GM19240 (cell line): ENCODE measurements around the gene GFAP.

Experiments
- DNase-seq: peaks from one replicate; pipeline ENCODE4 v3.0.0; 2011; ENCODE audit warnings: low spot score; ENCODE audit not compliant: insufficient read length

The GFAP gene

DNA sequence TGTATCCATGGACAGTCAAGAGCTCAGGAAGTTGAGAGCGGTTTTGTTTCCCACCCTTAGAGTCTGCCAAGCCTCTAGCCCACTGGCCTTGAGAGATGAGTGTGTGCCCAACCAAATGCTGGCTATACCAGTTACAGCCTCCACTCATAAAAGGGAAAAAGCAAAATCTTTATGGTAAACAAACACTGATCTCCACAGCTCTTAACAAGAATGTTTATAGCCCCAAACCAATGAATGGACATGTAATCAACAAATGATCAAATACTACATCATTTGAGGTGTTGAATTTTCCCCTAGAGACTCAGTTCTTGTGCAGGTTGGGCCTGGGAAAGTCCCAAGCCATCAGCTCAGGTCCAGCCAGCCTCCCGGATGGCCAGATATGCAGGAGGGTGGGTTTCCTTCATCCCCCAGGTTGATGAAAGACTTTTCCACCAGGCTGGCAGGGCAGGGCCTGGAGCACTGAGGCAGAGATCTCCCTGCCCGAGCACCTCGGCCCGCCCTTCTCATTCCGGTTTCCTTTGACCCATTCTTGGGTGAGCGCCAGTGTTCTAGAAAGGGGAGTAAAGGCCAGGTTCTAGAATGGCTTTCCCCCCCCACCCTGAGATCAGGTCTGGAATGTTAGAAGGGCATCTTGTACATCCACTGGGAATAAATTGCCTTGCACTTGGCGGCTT is 12.2 kb downstream of the GFAP start:
- DNase-seq = no peak

- DNase-seq = no peak
Observed at GRCh38 chr17:44902135-44902760, 13.1 kb downstream of the GFAP start.

DNA sequence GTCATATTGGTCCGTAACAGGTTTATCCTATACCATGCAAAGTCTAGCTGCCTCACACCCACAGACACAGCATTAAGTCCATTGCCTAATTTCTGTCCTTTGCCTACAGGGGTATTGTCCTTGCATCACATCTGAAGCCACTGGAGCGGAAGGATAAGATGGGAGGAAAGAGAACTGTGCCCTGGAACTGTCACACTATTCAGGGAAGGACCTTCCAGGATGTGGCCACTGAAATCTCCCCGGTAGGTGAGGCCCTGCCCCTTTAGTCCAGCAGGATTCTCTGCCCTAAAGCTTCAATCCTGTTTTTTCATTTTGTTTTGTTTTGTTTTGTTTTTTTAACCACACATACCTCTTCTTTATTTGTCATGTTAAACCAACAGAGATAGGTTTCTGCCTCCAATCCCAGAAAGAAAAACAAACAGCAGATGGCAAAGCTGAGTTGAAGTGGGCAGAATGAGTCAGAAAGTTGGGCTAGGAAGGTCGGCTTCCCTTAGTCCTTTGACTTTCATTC is 13.8 kb downstream of the GFAP start:
- DNase-seq = no peak

DNA sequence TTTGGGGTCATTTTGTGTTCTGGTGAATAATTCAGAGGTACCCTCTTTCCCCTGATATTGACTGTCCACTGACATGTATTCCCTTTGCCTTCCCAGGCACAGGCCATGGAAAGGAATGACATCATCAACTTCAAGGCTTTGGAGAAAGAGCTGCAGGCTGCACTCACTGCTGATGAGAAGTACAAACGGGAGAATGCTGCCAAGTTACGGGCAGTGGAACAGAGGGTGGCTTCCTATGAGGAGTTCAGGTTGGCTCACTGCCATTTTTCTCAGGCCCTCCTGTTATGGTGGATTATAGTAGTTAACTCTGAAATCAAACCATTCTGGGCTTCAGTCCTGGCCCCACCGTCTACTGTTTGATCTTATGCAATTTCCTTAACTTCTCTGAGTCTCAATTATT is 14.4 kb downstream of the GFAP start:
- DNase-seq = no peak

DNA sequence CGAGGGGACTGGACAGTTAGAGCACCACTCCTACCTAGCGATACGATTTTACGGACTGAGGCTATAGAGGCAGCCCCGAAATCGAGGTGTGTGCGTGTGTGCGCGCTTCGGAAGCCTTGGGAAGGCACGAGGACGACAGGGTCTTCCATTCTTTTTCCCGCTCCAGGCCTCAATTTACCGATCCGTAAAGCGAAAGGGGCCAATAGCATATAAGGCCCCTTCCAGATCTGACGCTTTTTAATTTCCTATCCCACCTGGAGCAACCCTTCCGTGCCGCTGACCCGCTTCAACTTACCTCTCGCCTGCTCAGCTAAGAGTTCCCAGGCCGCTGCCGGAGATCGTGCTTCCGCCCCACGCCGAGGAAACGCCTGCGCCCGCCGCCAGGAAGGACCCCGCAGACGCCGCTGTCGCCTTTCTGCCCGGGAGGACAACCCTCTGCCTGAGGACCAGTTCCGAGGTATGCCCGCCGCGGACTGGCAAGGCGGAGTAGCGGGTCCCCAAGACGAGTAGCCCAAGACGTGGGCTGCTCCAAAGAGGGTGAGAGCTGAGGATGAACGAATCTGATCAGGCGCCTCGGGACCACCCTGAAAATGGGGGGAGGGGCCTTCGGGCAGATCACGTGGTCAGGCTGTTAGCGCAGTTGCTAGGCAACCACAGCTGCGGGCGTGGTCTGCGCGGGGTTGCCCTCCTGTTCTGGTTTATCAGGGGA is 16.1 kb downstream of the GFAP start, which contains the start of gene EFTUD2:
Gene EFTUD2, minus strand, starts transcription at position 372 of the 709 bp plus-strand sequence. CDS start 4,924 bp downstream, outside the sequence.
- peak; percentile 88 for DNase-seq

DNA sequence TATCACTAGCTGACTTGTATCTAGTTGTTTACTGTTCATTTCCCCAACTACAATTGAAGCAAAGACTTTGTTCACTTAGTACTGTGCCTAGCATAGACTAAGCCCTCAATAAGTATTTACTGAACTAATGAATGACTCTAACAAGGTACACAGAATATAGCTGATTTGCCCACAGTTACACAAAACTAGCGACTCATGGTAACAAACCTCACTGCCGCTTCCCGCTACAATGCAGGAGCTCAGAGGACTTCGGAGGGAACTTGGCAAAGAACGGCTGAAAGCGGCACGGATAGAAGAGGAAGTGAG is 16.6 kb downstream of the GFAP start:
- DNase-seq = no peak

DNA sequence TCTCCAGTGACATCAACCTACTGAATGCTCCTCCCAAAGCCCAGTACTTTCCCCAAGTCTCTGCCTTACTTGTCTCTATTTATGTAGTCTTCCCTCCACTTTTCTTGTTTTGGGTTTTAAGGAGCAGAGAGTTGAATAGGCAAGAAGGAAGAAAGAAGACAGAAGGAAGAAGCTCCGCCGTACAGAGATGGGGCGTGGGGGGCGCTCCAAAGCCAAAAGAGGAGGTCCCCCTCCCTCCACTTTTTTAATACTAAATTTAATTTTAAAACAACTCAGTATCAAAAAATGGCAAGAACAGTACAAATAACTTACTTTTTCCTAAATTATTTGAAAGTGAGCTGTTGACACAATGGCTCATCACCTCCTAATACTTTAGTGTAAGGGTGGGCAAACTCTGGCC is 20.7 kb downstream of the GFAP start:
- no peak for DNase-seq

- no peak for DNase-seq
Observed at GRCh38 chr17:44892250-44892649, 23.1 kb downstream of the GFAP start.

GRCh38 chr17:44889003-44889402 is 26.3 kb downstream of the GFAP start:
- DNase-seq = no peak

DNA sequence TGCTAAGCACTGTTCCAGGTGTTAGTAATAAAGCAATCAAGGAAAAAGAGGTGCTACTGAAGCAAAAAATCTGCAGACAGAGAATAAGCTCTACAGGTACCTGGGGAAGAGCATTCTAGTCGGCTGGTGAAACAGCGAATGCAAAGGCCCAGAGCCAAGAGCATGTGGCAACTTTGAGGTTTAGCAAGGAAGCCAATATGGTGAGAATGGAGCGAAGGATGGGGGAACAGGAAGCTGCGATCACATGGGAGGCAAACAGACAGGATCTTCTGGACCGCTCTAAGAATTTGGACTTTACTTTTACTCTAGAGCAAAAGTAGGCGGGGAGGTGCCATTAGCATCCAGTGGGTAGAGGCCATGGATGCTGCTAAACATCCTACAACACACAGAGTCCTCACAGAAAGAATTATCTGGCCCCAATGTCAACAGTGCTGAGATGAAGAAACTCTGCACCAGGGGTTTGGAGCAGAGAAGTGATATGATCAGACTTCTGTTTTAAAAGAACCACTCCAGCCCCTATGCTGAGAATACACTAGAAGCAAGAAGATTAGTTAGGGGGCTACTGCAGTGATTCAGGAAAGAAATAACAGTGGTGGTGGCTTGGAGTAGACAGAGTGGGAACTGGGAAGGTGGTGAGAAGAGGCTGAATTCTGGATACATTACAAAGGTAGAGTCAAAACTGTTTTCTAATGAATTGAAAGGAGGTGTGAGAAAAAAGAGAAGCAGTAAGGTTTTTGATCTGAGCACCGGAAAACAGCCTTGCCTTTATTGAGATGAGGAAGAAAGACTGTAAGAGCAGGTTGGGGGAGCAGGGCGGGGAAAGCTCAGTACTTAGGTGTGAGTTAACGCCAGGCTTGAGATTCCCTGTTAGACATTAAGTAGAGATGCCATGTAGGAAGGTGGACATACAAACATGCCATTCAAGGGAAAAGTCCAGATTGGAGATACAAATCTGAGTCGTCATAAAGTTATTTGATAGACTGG is 27.0 kb downstream of the GFAP start:
- no peak for DNase-seq

DNA sequence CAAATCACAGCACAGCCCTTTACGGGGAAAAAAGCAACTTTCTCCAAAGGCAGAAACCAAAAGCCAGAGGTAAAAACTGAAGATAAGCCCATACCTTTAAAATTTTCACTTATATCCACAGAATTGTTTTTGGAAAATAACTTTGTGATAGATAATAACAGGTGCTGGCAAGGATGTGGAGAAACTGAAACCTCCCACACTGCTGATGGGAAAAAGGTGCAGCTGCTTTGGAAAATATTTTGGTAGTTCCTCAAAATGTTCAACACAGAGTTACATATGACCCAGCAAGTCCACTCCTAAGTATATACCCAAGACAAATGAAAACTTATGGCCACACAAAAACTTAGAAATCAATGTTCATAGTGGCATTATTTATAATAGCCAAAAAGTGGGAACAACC is 28.3 kb downstream of the GFAP start:
- no peak for DNase-seq

DNA sequence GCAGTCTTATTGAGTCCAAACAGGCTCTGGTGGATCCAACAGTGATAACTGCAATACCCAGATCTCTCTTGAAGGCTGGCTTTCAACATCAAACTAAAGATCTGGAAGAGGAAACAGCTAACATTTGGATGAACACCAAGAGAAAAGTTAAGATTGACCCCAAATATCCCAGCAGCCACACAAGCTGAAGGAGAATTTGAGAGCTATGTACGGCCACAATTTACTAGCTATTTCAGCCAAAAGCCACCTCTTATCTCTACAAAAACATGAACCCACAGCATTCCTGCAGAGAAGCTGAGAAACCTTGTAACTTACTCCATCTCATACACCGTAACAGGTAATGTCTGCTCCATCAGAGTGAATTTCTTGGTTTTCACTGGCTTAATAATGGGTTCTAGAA is 30.4 kb downstream of the GFAP start:
- DNase-seq = no peak

DNA sequence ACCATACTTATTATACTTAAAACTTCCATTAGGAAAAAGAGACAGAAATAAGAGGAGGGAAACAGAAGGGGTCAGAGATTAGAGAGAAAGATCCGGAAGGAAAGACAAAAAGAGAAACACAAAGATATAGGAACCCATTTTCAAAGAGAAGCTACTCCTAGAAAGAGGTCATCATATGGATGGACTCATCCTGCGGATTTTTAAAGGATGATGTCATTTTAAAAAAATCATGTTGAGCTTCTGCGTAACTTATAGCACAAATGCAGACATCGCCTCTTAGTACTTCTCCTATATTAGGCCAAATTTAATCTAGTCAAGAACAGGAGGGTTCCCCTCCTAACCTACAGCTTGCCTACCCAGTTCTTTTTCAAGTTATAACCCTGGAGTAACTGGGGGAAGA is 34.2 kb downstream of the GFAP start:
- no peak for DNase-seq

DNA sequence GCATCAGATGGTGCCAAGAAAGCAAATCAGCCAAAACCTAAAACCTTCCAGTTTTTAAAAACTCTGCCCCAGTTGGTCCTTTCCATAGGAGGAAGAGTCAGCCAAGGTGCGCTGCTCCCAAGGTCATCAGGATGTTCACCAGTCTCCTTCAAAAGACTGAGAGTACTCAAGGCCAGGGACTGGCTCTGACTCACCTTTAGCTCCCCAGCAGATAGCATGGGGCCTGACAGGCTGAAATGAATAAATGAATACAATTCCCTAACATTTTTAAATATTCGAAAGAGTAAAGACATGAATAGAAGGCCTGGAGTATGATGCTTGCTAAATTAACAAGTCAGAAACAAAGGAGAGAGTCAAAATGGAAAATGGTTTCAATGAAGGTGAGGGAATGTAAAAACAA is 35.2 kb downstream of the GFAP start:
- DNase-seq = no peak

DNA sequence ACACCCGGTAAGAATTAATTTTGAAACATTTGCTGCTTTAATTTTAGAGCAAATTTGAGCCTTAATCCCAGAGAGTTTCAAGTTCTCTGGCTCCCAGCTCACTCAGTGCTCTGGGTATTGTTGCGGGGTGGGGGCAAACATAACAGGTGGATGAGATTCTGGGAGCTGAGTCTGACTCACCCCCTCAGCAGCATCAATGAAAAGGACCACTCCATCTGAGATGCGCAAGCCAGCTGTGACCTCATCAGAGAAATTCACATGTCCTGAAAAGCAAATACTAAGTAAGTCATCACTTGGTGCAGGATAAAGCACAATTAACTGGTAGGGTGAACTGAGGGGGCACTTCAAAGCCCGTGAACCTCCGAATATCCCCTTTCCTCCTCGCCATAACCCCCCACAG is 35.9 kb downstream of the GFAP start:
- no peak for DNase-seq

GRCh38 chr17:44878627-44879221 is 36.6 kb downstream of the GFAP start:
- DNase-seq = peak; percentile 23

DNA sequence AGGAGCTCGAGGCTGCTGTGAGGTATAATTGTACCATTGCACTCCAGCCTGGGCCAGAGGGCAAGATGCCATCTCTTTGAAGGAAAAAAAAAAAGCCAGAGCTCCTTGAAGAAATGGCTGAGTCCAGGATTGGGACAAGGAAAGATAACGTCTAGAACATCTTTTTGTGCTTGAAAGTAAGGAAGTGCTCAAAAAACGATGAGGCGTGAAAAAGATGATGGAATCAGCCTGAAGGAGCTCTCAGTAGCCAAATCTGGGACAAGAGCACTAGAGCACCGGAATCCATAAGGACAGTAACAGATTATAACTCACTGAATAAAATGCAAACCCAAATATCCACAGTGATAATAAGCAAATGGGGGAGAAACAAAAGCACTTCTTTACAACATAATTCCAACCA is 38.2 kb downstream of the GFAP start:
- no peak for DNase-seq

DNA sequence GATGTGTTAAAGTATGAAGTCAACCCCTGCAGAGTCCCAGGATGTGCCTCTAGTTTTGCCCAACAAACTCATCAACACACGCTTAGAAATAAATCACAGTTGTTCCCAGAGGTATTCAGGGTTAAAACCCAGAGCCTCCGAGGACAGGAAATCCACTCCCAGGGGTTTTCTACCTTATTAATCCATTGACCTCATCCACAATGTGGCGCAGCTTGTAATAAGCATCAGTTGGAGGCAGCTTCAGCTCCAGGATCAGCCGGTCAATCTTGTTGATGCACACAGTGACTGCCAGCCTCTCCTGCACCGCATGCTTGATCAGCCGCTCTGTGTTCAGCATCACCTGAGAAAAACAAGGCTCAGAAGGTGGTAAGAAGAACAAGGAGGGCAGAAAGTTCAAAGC is 39.5 kb downstream of the GFAP start:
- DNase-seq = no peak

DNA sequence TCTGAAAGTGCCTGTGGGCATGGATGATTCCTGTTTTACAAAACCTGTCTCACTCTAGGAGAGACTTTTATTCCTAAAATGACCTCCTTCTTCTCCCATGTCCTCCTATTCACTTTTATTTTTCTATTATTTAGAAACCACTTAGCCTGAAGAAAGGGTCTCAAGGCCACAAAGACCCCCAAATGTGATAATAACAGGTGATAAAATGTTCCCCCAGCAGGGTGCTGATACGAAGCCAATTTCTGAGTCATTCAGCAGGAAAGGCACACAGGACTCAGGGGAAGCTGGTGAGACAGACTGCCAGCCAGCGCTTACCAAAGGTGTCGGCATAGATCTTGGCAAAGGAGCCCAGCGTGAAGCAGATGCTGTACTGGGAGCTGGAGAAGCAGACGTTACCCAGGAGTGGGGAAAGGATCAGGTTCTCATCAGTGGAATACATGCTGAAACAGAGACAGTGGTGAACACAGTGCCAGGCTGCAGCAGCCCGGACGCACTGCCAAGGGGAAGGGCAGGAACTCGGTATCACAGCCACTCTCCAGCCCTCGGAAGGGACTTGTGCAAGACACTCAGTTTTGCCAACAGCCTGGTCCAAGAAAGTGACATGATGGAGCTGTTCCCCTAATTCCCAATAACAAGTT is 43.0 kb downstream of the GFAP start:
- no peak for DNase-seq

DNA sequence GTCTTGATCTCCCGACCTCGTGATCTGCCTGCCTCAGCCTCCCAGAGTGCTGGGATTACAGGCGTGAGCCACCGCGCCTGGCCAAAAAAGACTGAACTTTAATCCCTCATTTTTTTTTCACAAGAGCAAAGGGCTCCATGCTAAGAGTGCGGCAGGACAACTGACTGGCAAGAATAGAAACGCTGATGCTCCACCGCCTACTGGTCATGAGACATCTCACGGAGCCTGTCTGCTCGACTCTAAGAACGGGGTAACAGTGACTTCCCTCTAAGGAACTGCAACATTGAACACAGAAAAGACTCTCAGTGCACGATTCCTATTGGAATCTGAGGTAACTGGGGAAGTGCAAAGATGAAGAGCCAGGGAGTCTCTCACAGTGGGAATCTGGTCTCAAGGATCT is 43.7 kb downstream of the GFAP start:
- DNase-seq = no peak

DNA sequence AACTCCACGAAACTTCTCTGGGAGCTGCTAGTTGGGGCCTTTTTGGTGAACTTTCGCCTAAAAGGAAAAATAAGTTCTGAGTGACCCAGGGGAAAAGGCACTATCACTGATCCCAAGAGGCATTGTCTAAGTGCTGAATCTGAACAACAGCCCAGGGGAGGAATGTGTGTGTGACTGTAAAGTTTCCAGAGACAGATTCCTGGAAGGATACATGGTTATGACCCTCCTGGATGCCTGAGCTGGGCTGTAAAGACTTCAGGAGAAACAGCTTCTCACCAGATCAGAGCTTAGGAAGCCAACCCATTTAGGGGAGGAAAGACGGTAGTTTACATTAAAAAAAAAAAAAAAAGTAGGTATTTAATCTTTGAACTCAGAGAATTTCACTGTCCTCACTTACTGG is 47.5 kb downstream of the GFAP start:
- no peak for DNase-seq
